GM23338 (cell line): ENCODE data around the gene SULT1A1. TPM values are rescaled to one million over a fixed set of nuclear protein-coding genes. Genes with fewer than 3 reads are reported as not detected.

Source experiments
- ATAC-seq: fragments of 200-7000 bp; cut with Tn5 transposase; 3 replicates; pipeline ENCODE4 v1.9.1; 2020
- DNase-seq: peaks from one replicate; pipeline ENCODE4 v3.0.0-alpha.2; 2015; ENCODE audit warnings: low spot score
- H2AFZ ChIP-seq: fragments of 200-600 bp; sonication (generic); 2 replicates; pipeline ENCODE4 v1.8.0; 2016; ENCODE audit warnings: antibody characterized with exemption, mild to moderate bottlenecking, moderate library complexity
- H3F3A ChIP-seq: fragments of 200-600 bp; sonication (generic); replicated peaks from 2 replicates; pipeline ENCODE4 v1.8.0; 2017; ENCODE audit warnings: antibody characterized with exemption, mixed run types, low read depth
- H3K27ac ChIP-seq: fragments of 200-600 bp; sonication (generic); 2 replicates; pipeline ENCODE4 v1.6.1; 2016; ENCODE audit warnings: low read depth
- H3K27me3 ChIP-seq: fragments of 200-600 bp; sonication (generic); 2 replicates; pipeline ENCODE4 v1.8.0; 2016; ENCODE audit warnings: mild to moderate bottlenecking, mixed run types, moderate library complexity; ENCODE audit not compliant: insufficient read depth
- H3K36me3 ChIP-seq: fragments of 200-600 bp; sonication (generic); 2 replicates; pipeline ENCODE4 v1.8.0; 2016; ENCODE audit warnings: mild to moderate bottlenecking; ENCODE audit not compliant: insufficient read depth
- H3K4me1 ChIP-seq: fragments of 200-600 bp; sonication (generic); 2 replicates; pipeline ENCODE4 v1.8.0; 2016; ENCODE audit warnings: mild to moderate bottlenecking, moderate library complexity; ENCODE audit not compliant: insufficient read depth
- H3K4me2 ChIP-seq: fragments of 200-600 bp; sonication (generic); 2 replicates; pipeline ENCODE4 v1.7.1; 2017; ENCODE audit warnings: mixed run types
- H3K4me3 ChIP-seq: fragments of 200-600 bp; sonication (generic); 2 replicates; pipeline ENCODE4 v1.6.1; 2016; ENCODE audit warnings: mixed run types
- H3K79me2 ChIP-seq: fragments of 200-600 bp; sonication (generic); replicated peaks from 2 replicates; pipeline ENCODE4 v1.8.0; 2017; ENCODE audit warnings: mild to moderate bottlenecking; ENCODE audit not compliant: insufficient read depth
- H3K9me2 ChIP-seq: fragments of 200-600 bp; sonication (generic); 2 replicates; pipeline ENCODE4 v1.8.0; 2017; ENCODE audit not compliant: insufficient read depth
- H4K20me1 ChIP-seq: fragments of 200-600 bp; sonication (generic); replicated peaks from 2 replicates; pipeline ENCODE4 v1.8.0; 2017; ENCODE audit warnings: mild to moderate bottlenecking; ENCODE audit not compliant: insufficient read depth
- H3K27ac Mint-ChIP-seq: 2 replicates; pipeline ENCODE4 v1.8.0; 2020; ENCODE audit warnings: inconsistent platforms, mild to moderate bottlenecking, moderate library complexity, mixed read lengths
- H3K27me3 Mint-ChIP-seq: 3 replicates; pipeline ENCODE4 v1.8.0; 2022; ENCODE audit warnings: low read depth, mild to moderate bottlenecking, moderate library complexity, mixed read lengths, inconsistent platforms; ENCODE audit not compliant: insufficient read depth, poor library complexity
- H3K36me3 Mint-ChIP-seq: 3 replicates; pipeline ENCODE4 v1.8.0; 2021; ENCODE audit warnings: low read depth, mild to moderate bottlenecking, inconsistent platforms, moderate library complexity, mixed read lengths
- H3K4me1 Mint-ChIP-seq: 3 replicates; pipeline ENCODE4 v1.8.0; 2020; ENCODE audit warnings: mild to moderate bottlenecking, inconsistent platforms, mixed read lengths
- H3K4me3 Mint-ChIP-seq: 3 replicates; pipeline ENCODE4 v1.8.0; 2021; ENCODE audit warnings: moderate library complexity, mild to moderate bottlenecking, inconsistent platforms, mixed read lengths
- H3K9me3 Mint-ChIP-seq: 3 replicates; pipeline ENCODE4 v1.8.0; 2020; ENCODE audit warnings: moderate library complexity, mild to moderate bottlenecking, inconsistent platforms, mixed read lengths
- CREB1 ChIP-seq: fragments of 250-450 bp; sonication (Bioruptor Pico); IDR thresholded peaks from 2 replicates; pipeline ENCODE4 v1.5.0; 2020; ENCODE audit warnings: low read depth, mild to moderate bottlenecking, moderate library complexity
- EZH2 ChIP-seq: fragments of 200-600 bp; sonication (generic); IDR thresholded peaks from one replicate; pipeline ENCODE4 v1.8.0; 2017; ENCODE audit warnings: antibody characterized with exemption, mild to moderate bottlenecking, low read depth; ENCODE audit not compliant: unreplicated experiment
- NANOG ChIP-seq: IDR thresholded peaks from 2 replicates; pipeline ENCODE4 v1.6.1; 2016; ENCODE audit warnings: antibody characterized with exemption, borderline replicate concordance
- ZNF114 ChIP-seq: fragments of 250-450 bp; sonication (Bioruptor Pico); IDR thresholded peaks from 2 replicates; pipeline ENCODE4 v1.5.0; 2020; ENCODE audit warnings: mild to moderate bottlenecking, moderate library complexity
- ZNF331 ChIP-seq: fragments of 250-450 bp; sonication (Bioruptor Pico); IDR thresholded peaks from 2 replicates; pipeline ENCODE4 v1.5.0; 2020; ENCODE audit warnings: low read depth, mild to moderate bottlenecking, moderate library complexity
- polyA plus RNA-seq: library from polyadenylated mRNA; unstranded; fragments of >200 nt; fragmentation: Nextera tagmentation; extraction: Ambion mirVana; gene quantifications from 2 replicates; pipeline ENCODE4 v1.2.1, GENCODE V29; 2016
- total RNA-seq: library from RNA; depleted of rRNA; stranded (reverse); fragments of >200 nt; shearing (Covaris generic); gene quantifications from 2 replicates; pipeline ENCODE4 v1.2.3, GENCODE V29; 2014
- TF ChIP-seq, protein P1 (sequence below), 2 experiments: fragments of 200-600 bp in 1 of 2; sonication (generic) in 1 of 2; conservative IDR thresholded peaks; 2 replicates each; pipeline versions ENCODE4 v1.5.1 to v1.6.1; 2016 to 2017; ENCODE audit warnings: antibody characterized with exemption in 2 of 2, low read depth in 2 of 2, mild to moderate bottlenecking in 2 of 2, moderate library complexity in 1 of 2
- TF ChIP-seq, protein P2 (sequence below): fragments of 250-450 bp; sonication (Bioruptor Pico); IDR thresholded peaks from 2 replicates; pipeline ENCODE4 v1.5.0; 2020; ENCODE audit warnings: mild to moderate bottlenecking, moderate library complexity
- TF ChIP-seq, protein P3 (sequence below): IDR thresholded peaks from 2 replicates; pipeline ENCODE4 v1.6.1; 2016; ENCODE audit warnings: antibody characterized with exemption

Gene SULT1A1
- total and polyA plus RNA-seq, 2 experiments from 2014 or later, result 1.7 to 2.4 TPM

DNA sequence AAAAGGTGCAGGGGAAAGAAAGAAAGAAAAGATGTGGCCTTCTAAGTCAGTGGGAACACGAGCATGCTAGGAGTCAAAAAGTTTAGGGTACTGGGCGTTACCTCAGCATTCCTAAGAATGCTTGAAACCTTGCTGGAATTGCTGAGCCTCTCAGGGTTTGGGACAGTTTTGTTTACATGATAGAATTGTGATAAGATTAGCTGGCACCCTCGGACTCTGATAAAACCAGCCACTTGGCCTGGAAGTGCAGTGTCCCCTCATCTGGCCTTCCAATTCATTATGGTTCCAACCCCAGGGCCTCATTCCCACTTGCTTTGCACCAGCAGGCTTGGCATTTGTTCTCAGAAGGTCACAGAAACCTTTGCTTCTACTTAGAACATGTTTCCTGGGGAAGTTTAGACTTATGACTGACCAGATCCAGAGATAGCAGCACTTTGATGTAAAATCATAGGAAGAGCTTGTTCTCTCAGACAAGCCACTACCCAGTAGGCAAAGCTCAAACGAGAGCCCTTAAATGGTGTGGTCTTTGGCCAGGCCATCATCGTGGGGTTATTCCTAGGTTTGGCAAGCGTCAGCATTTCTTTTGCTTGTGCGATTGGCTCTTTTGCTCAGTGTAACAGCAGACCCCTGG is 48.2 kb downstream of the SULT1A1 start:
- Histone ChIP-seq H2AFZ (no peak overlapping the region), H3K27ac (no peak overlapping the region), H3K27me3 (no peaks in the 10 kb centered on the region), H3K4me2 (no peak overlapping the region), H4K20me1 (no peaks in the 10 kb centered on the region), H3K4me3 (no peak overlapping the region), H3K36me3 (no peaks in the 10 kb centered on the region), H3K9me2 (no peaks in the 10 kb centered on the region), H3K4me1 (no peaks in the 10 kb centered on the region), H3F3A (no peaks in the 10 kb centered on the region), H3K79me2 (0 out of 2 replicates have a peak, but pooled peaks cover 3% of the 10 kb centered on the region)
- TF ChIP-seq ZNF114 (CRISPR knock-in tag) (no peak), EZH2 (no peak), ZNF331 (CRISPR knock-in tag) (no peak), CREB1 (no peak)
- TF ChIP-seq, protein P1, sequence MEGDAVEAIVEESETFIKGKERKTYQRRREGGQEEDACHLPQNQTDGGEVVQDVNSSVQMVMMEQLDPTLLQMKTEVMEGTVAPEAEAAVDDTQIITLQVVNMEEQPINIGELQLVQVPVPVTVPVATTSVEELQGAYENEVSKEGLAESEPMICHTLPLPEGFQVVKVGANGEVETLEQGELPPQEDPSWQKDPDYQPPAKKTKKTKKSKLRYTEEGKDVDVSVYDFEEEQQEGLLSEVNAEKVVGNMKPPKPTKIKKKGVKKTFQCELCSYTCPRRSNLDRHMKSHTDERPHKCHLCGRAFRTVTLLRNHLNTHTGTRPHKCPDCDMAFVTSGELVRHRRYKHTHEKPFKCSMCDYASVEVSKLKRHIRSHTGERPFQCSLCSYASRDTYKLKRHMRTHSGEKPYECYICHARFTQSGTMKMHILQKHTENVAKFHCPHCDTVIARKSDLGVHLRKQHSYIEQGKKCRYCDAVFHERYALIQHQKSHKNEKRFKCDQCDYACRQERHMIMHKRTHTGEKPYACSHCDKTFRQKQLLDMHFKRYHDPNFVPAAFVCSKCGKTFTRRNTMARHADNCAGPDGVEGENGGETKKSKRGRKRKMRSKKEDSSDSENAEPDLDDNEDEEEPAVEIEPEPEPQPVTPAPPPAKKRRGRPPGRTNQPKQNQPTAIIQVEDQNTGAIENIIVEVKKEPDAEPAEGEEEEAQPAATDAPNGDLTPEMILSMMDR (conservative IDR thresholded peaks at IDR 0.05; ENCODE audit: low read depth in 2 of 2), result no peak
- H3K4me3 Mint-ChIP-seq, result no peak overlapping the region
- DNase-seq (no peak), ATAC-seq (no peak)
- no peak overlapping the region for H3K27ac Mint-ChIP-seq
- no peaks in the 10 kb centered on the region for H3K27me3 Mint-ChIP-seq
- H3K4me1 Mint-ChIP-seq, result no peaks in the 10 kb centered on the region
- peaks cover 32% of the 10 kb centered on the region for H3K36me3 Mint-ChIP-seq
- peaks cover 12% of the 10 kb centered on the region for H3K9me3 Mint-ChIP-seq

DNA sequence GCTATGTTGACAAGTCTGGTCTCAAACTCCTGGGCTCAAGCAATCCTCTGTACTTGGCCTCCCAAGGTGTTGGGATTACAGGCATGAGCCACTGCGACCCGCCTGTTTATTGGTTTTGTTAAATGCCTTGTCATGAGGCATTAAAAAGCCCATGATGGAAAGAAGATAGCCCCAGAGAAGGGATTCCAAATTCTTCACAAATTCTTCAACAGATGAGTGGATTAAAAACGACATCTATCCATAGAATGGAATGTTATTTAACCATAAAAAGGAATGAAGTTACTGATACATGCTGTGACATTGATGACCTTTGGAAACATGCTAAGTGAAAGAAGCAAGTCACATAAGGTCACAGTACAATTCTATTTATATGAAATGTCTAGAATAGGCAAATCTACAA is 51.4 kb downstream of the SULT1A1 start:
- Mint-ChIP-seq H3K27ac (no peak overlapping the region), H3K36me3 (peaks cover 20% of the 10 kb centered on the region), H3K4me1 (peaks cover 5% of the 10 kb centered on the region; the same call in 2 of the 3 replicates), H3K27me3 (no peaks in the 10 kb centered on the region), H3K4me3 (no peak overlapping the region), H3K9me3 (no peaks in the 10 kb centered on the region; the same call in 2 of the 3 replicates)
- H4K20me1 ChIP-seq, result no peaks in the 10 kb centered on the region
- H3K4me3 ChIP-seq, result no peak overlapping the region
- ATAC-seq (no peak), DNase-seq (no peak)
- TF ChIP-seq CREB1 (no peak), ZNF114 (CRISPR knock-in tag) (no peak), NANOG (no peak), EZH2 (no peak)
- TF ChIP-seq, protein P2, sequence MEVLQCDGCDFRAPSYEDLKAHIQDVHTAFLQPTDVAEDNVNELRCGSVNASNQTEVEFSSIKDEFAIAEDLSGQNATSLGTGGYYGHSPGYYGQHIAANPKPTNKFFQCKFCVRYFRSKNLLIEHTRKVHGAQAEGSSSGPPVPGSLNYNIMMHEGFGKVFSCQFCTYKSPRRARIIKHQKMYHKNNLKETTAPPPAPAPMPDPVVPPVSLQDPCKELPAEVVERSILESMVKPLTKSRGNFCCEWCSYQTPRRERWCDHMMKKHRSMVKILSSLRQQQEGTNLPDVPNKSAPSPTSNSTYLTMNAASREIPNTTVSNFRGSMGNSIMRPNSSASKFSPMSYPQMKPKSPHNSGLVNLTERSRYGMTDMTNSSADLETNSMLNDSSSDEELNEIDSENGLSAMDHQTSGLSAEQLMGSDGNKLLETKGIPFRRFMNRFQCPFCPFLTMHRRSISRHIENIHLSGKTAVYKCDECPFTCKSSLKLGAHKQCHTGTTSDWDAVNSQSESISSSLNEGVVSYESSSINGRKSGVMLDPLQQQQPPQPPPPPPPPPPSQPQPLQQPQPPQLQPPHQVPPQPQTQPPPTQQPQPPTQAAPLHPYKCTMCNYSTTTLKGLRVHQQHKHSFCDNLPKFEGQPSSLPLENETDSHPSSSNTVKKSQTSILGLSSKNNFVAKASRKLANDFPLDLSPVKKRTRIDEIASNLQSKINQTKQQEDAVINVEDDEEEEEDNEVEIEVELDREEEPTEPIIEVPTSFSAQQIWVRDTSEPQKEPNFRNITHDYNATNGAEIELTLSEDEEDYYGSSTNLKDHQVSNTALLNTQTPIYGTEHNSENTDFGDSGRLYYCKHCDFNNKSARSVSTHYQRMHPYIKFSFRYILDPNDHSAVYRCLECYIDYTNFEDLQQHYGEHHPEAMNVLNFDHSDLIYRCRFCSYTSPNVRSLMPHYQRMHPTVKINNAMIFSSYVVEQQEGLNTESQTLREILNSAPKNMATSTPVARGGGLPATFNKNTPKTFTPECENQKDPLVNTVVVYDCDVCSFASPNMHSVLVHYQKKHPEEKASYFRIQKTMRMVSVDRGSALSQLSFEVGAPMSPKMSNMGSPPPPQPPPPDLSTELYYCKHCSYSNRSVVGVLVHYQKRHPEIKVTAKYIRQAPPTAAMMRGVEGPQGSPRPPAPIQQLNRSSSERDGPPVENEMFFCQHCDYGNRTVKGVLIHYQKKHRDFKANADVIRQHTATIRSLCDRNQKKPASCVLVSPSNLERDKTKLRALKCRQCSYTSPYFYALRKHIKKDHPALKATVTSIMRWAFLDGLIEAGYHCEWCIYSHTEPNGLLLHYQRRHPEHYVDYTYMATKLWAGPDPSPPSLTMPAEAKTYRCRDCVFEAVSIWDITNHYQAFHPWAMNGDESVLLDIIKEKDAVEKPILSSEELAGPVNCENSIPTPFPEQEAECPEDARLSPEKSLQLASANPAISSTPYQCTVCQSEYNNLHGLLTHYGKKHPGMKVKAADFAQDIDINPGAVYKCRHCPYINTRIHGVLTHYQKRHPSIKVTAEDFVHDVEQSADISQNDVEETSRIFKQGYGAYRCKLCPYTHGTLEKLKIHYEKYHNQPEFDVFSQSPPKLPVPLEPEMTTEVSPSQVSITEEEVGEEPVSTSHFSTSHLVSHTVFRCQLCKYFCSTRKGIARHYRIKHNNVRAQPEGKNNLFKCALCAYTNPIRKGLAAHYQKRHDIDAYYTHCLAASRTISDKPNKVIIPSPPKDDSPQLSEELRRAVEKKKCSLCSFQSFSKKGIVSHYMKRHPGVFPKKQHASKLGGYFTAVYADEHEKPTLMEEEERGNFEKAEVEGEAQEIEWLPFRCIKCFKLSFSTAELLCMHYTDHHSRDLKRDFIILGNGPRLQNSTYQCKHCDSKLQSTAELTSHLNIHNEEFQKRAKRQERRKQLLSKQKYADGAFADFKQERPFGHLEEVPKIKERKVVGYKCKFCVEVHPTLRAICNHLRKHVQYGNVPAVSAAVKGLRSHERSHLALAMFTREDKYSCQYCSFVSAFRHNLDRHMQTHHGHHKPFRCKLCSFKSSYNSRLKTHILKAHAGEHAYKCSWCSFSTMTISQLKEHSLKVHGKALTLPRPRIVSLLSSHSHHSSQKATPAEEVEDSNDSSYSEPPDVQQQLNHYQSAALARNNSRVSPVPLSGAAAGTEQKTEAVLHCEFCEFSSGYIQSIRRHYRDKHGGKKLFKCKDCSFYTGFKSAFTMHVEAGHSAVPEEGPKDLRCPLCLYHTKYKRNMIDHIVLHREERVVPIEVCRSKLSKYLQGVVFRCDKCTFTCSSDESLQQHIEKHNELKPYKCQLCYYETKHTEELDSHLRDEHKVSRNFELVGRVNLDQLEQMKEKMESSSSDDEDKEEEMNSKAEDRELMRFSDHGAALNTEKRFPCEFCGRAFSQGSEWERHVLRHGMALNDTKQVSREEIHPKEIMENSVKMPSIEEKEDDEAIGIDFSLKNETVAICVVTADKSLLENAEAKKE (CRISPR knock-in tag), result no peak
- TF ChIP-seq, protein P1 (conservative IDR thresholded peaks at IDR 0.05; ENCODE audit: low read depth in 2 of 2), result no peak
- TF ChIP-seq, protein P3, sequence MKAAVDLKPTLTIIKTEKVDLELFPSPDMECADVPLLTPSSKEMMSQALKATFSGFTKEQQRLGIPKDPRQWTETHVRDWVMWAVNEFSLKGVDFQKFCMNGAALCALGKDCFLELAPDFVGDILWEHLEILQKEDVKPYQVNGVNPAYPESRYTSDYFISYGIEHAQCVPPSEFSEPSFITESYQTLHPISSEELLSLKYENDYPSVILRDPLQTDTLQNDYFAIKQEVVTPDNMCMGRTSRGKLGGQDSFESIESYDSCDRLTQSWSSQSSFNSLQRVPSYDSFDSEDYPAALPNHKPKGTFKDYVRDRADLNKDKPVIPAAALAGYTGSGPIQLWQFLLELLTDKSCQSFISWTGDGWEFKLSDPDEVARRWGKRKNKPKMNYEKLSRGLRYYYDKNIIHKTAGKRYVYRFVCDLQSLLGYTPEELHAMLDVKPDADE, result no peak
- no peak overlapping the region for H2AFZ ChIP-seq
- peaks cover 12% of the 10 kb centered on the region; the same call in 1 of the 2 replicates for H3K79me2 ChIP-seq
- no peaks in the 10 kb centered on the region for H3K4me1 ChIP-seq
- H3F3A ChIP-seq, result no peaks in the 10 kb centered on the region
- H3K9me2 ChIP-seq, result no peaks in the 10 kb centered on the region
- no peaks in the 10 kb centered on the region for H3K36me3 ChIP-seq
- no peak overlapping the region for H3K27ac ChIP-seq
- no peaks in the 10 kb centered on the region for H3K27me3 ChIP-seq
- no peak overlapping the region for H3K4me2 ChIP-seq
